AG04449 (cell line): Measurements from ENCODE around the gene IL37.
A peak's percentile ranks its signal among the peaks of the same experiment; 100 is the strongest.

Source experiments
- CTCF ChIA-PET: fragments of 350-600 bp; formaldehyde crosslinking; extraction: SDS; loops from one replicate; lab custom pipeline; 2021; ENCODE audit warnings: antibody characterized with exemption; lab: Yijun Ruan, JAX
- POLR2A ChIA-PET: fragments of 400-600, 350-600 bp; formaldehyde crosslinking; extraction: SDS; loops from one replicate; lab custom pipeline; 2020; ENCODE audit warnings: antibody characterized with exemption, inconsistent platforms; lab: Yijun Ruan, JAX
- DNase-seq: peaks from one replicate; pipeline ENCODE4 v3.0.0-alpha.2; 2010; ENCODE audit warnings: low read depth, low spot score
- H3K4me3 ChIP-seq: 2 replicates; pipeline ENCODE4 v1.5.1; 2011; ENCODE audit warnings: low read depth, mild to moderate bottlenecking, control low read depth, low read length
- TF ChIP-seq, protein P1 (sequence below): IDR thresholded peaks from one replicate; pipeline ENCODE4 v1.5.1; 2011; ENCODE audit warnings: mild to moderate bottlenecking, moderate library complexity, low read length, control low read depth, inconsistent platforms; ENCODE audit not compliant: insufficient read depth; ENCODE audit errors: missing control alignments

The IL37 gene

DNA sequence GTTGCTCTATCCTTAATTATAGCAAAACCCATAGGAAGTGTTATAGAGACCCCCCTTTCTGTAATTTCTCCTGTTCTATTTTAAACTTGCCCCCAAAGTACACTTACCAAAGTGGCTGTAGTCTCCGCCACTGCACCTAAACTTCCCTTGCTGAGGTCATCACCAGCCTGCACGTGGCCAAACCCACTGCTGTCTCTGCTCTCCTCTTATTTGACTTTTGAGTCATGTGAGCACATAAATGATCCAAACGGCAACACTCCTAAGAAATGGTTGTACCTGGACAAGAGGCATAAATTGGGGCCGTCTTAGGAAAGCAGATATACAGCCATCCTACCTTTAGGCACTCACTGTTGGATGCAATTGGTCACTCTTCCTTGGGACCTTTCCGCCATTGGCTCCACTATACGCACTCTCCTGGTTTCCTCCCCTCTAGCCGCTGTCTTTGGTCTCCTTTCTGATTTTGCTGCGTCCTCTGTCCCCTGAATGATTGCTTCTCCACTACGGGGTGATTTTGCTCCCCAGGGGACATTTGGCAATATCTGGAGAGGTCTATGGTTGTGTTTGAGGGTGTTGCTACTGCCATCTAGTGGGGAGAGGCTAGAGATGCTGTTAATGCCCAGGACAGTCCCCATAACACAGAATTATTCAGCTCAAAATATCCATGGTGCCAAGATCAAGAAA, 47.6 kb downstream of the IL37 start:
- no peak overlapping the region for H3K4me3 ChIP-seq
- CTCF ChIA-PET, result interaction anchor here (0.7 to 8.8 kb wide), 24 partner anchors 8 to 359 kb away, joined by 3 to 92 read pairs (median 4); no protein-coding TSS in a partner anchor
- DNase-seq, result no peak
- POLR2A ChIA-PET, result no interaction called here
- TF ChIP-seq, protein P1, sequence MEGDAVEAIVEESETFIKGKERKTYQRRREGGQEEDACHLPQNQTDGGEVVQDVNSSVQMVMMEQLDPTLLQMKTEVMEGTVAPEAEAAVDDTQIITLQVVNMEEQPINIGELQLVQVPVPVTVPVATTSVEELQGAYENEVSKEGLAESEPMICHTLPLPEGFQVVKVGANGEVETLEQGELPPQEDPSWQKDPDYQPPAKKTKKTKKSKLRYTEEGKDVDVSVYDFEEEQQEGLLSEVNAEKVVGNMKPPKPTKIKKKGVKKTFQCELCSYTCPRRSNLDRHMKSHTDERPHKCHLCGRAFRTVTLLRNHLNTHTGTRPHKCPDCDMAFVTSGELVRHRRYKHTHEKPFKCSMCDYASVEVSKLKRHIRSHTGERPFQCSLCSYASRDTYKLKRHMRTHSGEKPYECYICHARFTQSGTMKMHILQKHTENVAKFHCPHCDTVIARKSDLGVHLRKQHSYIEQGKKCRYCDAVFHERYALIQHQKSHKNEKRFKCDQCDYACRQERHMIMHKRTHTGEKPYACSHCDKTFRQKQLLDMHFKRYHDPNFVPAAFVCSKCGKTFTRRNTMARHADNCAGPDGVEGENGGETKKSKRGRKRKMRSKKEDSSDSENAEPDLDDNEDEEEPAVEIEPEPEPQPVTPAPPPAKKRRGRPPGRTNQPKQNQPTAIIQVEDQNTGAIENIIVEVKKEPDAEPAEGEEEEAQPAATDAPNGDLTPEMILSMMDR, result peak; percentile 81

DNA sequence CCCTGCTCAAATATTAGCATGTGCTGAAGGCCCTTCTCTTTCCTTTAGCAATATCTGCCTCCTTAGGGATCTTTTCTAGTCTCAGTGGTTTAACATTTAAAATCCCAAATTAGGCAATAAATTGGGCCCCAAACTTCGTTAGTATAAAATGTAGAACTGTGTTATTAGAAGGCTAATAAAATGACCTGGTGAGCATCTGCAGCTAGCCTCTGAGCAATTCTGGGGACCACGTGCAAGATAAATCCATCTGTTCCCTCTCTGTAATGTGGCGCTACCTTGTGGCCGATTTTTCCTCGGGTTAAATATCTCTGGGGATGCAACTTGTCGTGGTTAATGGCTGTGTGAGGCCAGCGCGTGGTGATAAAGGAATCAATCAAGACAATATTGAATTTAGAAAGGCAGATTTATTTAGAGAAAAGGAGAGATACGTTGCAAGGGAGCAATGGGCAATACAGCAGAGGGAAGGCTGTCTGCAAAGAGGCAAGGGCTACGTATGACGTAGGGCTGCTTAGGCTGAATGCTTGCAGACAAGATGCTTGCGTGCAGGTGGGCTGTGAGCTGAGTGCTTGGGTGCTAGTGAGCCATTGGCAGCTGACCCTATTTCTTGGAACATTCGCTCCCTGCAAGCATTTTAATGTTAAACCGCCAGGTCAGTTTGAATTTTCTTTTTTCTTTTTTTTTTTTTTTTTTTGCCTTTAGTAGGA, 48.3 kb downstream of the IL37 start:
- POLR2A ChIA-PET, result no interaction called here
- CTCF ChIA-PET, result interaction anchor here (0.7 to 8.8 kb wide), 24 partner anchors 7 to 360 kb away, joined by 3 to 92 read pairs (median 4); partner anchors contain the start of gene IL36G
- no peak overlapping the region for H3K4me3 ChIP-seq
- no peak for DNase-seq
- TF ChIP-seq, protein P1, result no peak

DNA sequence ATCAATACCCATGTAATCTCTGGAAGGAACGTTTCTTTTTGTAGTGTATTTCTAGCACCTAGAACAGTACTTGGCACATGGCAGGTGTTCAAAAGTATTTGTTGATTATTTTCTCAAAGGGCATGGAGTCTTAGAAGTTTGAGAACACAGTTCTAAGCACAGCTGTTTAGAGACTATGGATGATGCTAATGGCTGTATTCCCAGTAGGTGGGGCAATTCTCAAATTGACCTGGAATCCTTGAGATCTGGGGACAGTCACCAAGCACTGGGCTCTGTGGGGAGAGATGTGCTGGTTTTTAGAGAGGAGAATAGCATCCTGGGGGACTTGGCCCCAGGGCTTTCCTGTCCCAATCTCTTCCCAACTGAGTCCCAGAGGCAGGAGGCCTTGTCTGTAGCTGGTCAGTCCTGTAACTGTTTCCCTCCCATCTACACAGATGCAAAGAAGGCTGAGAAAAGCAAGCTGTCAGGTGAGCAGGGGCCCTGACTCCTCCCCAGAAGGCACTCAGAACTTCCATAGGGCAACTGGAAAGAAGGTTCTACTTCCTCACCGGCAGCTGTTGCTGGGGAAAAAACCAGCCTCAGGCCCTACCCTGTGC, 49.4 kb downstream of the IL37 start:
- TF ChIP-seq, protein P1, result no peak
- no peak for DNase-seq
- H3K4me3 ChIP-seq, result no peak overlapping the region
- POLR2A ChIA-PET, result no interaction called here
- CTCF ChIA-PET, result interaction anchor here (0.7 to 8.8 kb wide), 13 partner anchors 8 to 234 kb away, joined by 3 to 92 read pairs (median 6); partner anchors contain the start of gene IL36G

DNA sequence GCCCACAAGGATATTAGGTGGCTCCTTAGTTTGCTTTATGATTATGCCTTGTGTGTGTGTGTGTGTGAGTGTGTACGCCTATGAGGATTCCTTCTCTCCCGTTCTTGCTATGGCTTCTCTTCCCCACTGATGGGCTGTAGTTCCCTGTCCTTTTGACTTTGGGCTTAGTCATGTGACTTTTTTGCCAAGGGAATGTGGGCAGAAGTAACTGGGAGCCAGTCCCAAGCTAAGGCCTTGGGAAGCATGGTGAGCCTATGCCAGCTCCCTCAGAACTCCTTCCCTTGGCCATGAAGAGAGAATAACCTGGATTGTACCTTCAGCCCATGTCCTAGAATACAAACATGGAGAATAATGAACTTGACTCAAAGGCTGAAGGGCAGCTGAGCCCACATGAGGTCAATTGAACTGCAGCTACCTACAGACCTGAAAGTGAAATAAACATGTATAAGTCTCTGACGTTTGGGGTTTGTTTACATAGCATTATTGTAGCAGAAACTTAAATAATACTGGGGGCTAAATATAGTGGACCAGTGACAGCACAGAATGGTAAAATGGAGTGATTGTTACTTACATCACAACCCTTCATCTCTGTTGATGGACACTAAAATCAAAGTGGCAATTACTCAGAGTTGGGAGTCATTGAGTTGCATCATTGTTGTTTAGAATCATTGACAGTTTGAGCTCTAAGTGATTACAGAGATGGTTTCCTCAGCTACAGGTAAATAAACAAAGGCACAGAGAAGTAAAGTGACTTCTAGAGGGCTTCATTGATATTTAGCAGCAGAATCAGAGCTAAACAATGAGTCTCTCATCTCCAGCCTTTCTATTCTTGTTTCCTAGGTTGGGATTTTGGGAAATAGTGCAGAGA, 51.6 kb downstream of the IL37 start:
- H3K4me3 ChIP-seq, result no peak overlapping the region
- ChIA-PET POLR2A (no interaction called here), CTCF (interaction anchor here (1.0 to 3.4 kb wide), 4 partner anchors 11 to 218 kb away, joined by 3 to 14 read pairs (median 8); no protein-coding TSS in a partner anchor)
- no peak for DNase-seq
- TF ChIP-seq, protein P1, result no peak

DNA sequence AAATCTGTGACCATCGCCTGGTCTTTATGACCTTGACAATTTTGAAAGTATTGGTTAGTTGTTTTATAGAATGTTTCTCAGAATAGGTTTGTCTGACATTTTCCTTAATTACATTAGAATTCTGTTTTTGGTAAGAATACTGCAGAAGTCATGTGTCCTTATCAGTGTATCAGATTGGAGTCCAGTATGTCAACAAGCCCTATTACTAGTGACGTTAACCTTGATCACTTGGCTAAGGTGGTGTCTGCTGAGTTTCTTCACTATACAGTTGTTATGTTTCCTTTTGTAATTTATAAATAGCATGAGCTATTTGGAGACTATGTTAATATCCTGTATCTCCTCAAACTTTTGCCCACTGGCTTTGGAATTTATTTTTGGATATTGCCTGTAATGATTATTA, 56.1 kb downstream of the IL37 start:
- no peak for DNase-seq
- CTCF ChIA-PET, result interaction anchor here (1.2 to 2.6 kb wide), 2 partner anchors 9 to 217 kb away, joined by 5 to 18 read pairs; no protein-coding TSS in a partner anchor
- POLR2A ChIA-PET, result no interaction called here

More for the DNA sequence above, 56.1 kb downstream of the IL37 start:
- H3K4me3 ChIP-seq, result no peak overlapping the region
- TF ChIP-seq, protein P1, result no peak
